Fibroblast of the conjunctiva (primary cell): Measurements from ENCODE around the gene BTBD16.

ENCODE experiments used
- DNase-seq: peaks from one replicate; pipeline ENCODE4 v3.0.0-alpha.2; 2010; ENCODE audit warnings: low read depth

The BTBD16 gene

GRCh38 chr10:122294511-122295450 lies 23.7 kb downstream of the BTBD16 start:
- no peak for DNase-seq

GRCh38 chr10:122295451-122295809 lies 24.3 kb downstream of the BTBD16 start:
- DNase-seq: no peak

- DNase-seq: no peak
These were observed 25.4 kb downstream of the BTBD16 start for GRCh38 chr10:122296363-122297120.

- DNase-seq: no peak
These were observed 26.5 kb downstream of the BTBD16 start for GRCh38 chr10:122297583-122297982.

- DNase-seq: no peak
These were observed 27.1 kb downstream of the BTBD16 start for GRCh38 chr10:122298206-122298597.

GRCh38 chr10:122298598-122299301 lies 27.7 kb downstream of the BTBD16 start:
- peak; percentile 69 for DNase-seq

GRCh38 chr10:122299423-122300075 lies 28.5 kb downstream of the BTBD16 start:
- no peak for DNase-seq

GRCh38 chr10:122301055-122301810 lies 30.1 kb downstream of the BTBD16 start:
- no peak for DNase-seq

- no peak for DNase-seq
These were observed 30.7 kb downstream of the BTBD16 start for GRCh38 chr10:122301811-122302115.

- no peak for DNase-seq
These were observed 31.2 kb downstream of the BTBD16 start for GRCh38 chr10:122302315-122302714.

GRCh38 chr10:122303271-122304053 lies 32.4 kb downstream of the BTBD16 start:
- no peak for DNase-seq

GRCh38 chr10:122304054-122304579 lies 33.0 kb downstream of the BTBD16 start:
- DNase-seq: no peak

GRCh38 chr10:122306282-122306681 lies 35.2 kb downstream of the BTBD16 start:
- DNase-seq: no peak

GRCh38 chr10:122306744-122307143 lies 35.6 kb downstream of the BTBD16 start:
- DNase-seq: no peak

- DNase-seq: peak; percentile 97
These were observed 36.7 kb downstream of the BTBD16 start for GRCh38 chr10:122307669-122308416.

GRCh38 chr10:122308417-122309141 lies 37.5 kb downstream of the BTBD16 start:
- no peak for DNase-seq

- no peak for DNase-seq
These were observed 39.4 kb downstream of the BTBD16 start for GRCh38 chr10:122310311-122311050.

- DNase-seq: no peak
These were observed 39.9 kb downstream of the BTBD16 start for GRCh38 chr10:122311051-122311410.
